K562 (cell line): Measurements from ENCODE around the gene ZNF74. TPM values are rescaled to one million over a fixed set of nuclear protein-coding genes. Genes with fewer than 3 reads are reported as not detected.

Experiments
- ATF1 ChIP-seq, 2 experiments: fragments of 450-650 bp in 1 of 2; IDR thresholded peaks; 2 replicates each; pipeline ENCODE4 v1.6.1; 2016; ENCODE audit warnings: missing compliant biosample characterization in 1 of 2, missing genetic modification characterization in 1 of 2
- ATF7 ChIP-seq: fragments of 450-650 bp; IDR thresholded peaks from 2 replicates; pipeline ENCODE4 v1.7.1; 2014; ENCODE audit warnings: mild to moderate bottlenecking, moderate library complexity
- CXXC5 ChIP-seq: fragments of 250-450 bp; sonication (Bioruptor Pico); IDR thresholded peaks from 2 replicates; pipeline ENCODE4 v1.8.0; 2022; ENCODE audit warnings: inconsistent platforms, mild to moderate bottlenecking, moderate library complexity
- DEAF1 ChIP-seq: fragments of 450-650 bp; formaldehyde crosslinking; IDR thresholded peaks from 2 replicates; pipeline ENCODE4 v1.4.0; 2020; ENCODE audit warnings: mild to moderate bottlenecking, moderate library complexity
- E2F3 ChIP-seq: fragments of 250-450 bp; sonication (Bioruptor Pico); IDR thresholded peaks from 2 replicates; pipeline ENCODE4 v1.4.0; 2020; ENCODE audit warnings: mild to moderate bottlenecking
- HDGF ChIP-seq: fragments of 450-650 bp; IDR thresholded peaks from 2 replicates; pipeline ENCODE4 v1.6.1; 2016
- HINFP ChIP-seq: fragments of 450-650 bp; conservative IDR thresholded peaks from 2 replicates; pipeline ENCODE4 v1.6.1; 2016; ENCODE audit warnings: missing genetic modification characterization, low read depth, mild to moderate bottlenecking, control low read depth, missing compliant biosample characterization
- HMBOX1 ChIP-seq: sonication (generic); IDR thresholded peaks from 2 replicates; pipeline ENCODE4 v1.6.1; 2016
- HNRNPLL ChIP-seq: fragments of 200-400 bp; formaldehyde crosslinking; IDR thresholded peaks from 2 replicates; pipeline ENCODE4 v1.6.1; 2017; ENCODE audit warnings: low read length, low read depth, mild to moderate bottlenecking; ENCODE audit not compliant: poor library complexity, severe bottlenecking
- ID3 ChIP-seq, 2 experiments: fragments of 250-450 bp in 1 of 2; fragments of 450-650 bp in 1 of 2; sonication (Bioruptor Pico) in 1 of 2; IDR thresholded peaks; 2 replicates each; pipeline versions ENCODE4 v1.6.1 to v1.8.0; 2016 to 2021; ENCODE audit warnings: mild to moderate bottlenecking in 2 of 2, moderate library complexity in 2 of 2, missing compliant biosample characterization in 1 of 2, missing genetic modification characterization in 1 of 2
- IFI16 ChIP-seq: fragments of 250-450 bp; sonication (Bioruptor Pico); IDR thresholded peaks from 2 replicates; pipeline ENCODE4 v2.1.2; 2022; ENCODE audit warnings: mild to moderate bottlenecking, inconsistent platforms
- NFXL1 ChIP-seq: fragments of 450-650 bp; formaldehyde crosslinking; IDR thresholded peaks from 2 replicates; pipeline ENCODE4 v1.4.0; 2021; ENCODE audit warnings: mild to moderate bottlenecking
- NRF1 ChIP-seq, 2 experiments: fragments of 450-650 bp; IDR thresholded peaks in 1 of 2; conservative IDR thresholded peaks in 1 of 2; 2 replicates each; pipeline ENCODE4 v1.6.1; 2014; ENCODE audit warnings: mild to moderate bottlenecking in 2 of 2
- PKNOX1 ChIP-seq: fragments of 450-650 bp; IDR thresholded peaks from 2 replicates; pipeline ENCODE4 v1.6.1; 2016
- ZNF274 ChIP-seq: IDR thresholded peaks from 2 replicates; pipeline ENCODE4 v1.6.1; 2011; ENCODE audit warnings: low read depth, mild to moderate bottlenecking, low read length, moderate library complexity, borderline replicate concordance
- ZNF395 ChIP-seq: fragments of 200-800 bp; sonication (Bioruptor generic); IDR thresholded peaks from 2 replicates; pipeline ENCODE4 v1.6.1; 2017; ENCODE audit warnings: missing genetic modification characterization, missing compliant biosample characterization
- ZNF644 ChIP-seq: fragments of 200-800 bp; sonication (Bioruptor generic); IDR thresholded peaks from 2 replicates; pipeline ENCODE4 v1.6.1; 2016; ENCODE audit warnings: low read depth, missing genetic modification characterization, missing compliant biosample characterization
- polyA plus RNA-seq, 8 experiments: library from polyadenylated mRNA; depleted of rRNA in 4 of 8; stranded (reverse) in 5 of 8; unstranded in 3 of 8; fragments of >200 nt; fragmentation: Nextera tagmentation in 2 of 8; fragmentation: Illumina TruSeq in 1 of 8; extraction: Ambion mirVana in 2 of 8; extraction: Trizol in 1 of 8; gene quantifications; 2 replicates each; pipeline versions ENCODE4 v1.2.1 to v1.2.3, GENCODE V29; 2011 to 2014; ENCODE audit warnings: inconsistent platforms in 1 of 8, missing spikeins in 1 of 8
- total RNA-seq, 7 experiments: library from RNA; depleted of rRNA in 6 of 7; stranded (reverse); fragments of >200 nt in 6 of 7; fragmentation: Illumina TruSeq in 2 of 7; extraction: Trizol in 2 of 7; gene quantifications; 2 replicates each; pipeline versions ENCODE4 v1.2.1 to v1.2.3, GENCODE V29; 2011 to 2021; ENCODE audit warnings: low replicate concordance in 1 of 7

ZNF74 gene
- total and polyA plus RNA-seq, 9 of the 15 experiments (the other 6 are each of a cell fraction or from before 2014, with no cell fraction given): 2.4 to 53.5 (median 31.5) TPM

GRCh38 chr22:20412474-20413216, 18.7 kb downstream of the ZNF74 start (continued):
- TF ChIP-seq ZNF395 (CRISPR knock-in tag): peak; percentile 73
- TF ChIP-seq HDGF: peak; percentile 50; the same call in 1 of the 2 replicates
- no peak for TF ChIP-seq NFXL1 (CRISPR knock-in tag)
- TF ChIP-seq ATF1 (CRISPR knock-in tag; IDR thresholded peaks at IDR 0.05): no peak
- peak; percentile 18; the same call in 1 of the 2 replicates for TF ChIP-seq ATF1 (tag; IDR thresholded peaks at IDR 0.05)
- no peak for TF ChIP-seq ZNF274
- peak; percentile 73; the same call in 1 of the 2 replicates for TF ChIP-seq ZNF644 (tag)
- TF ChIP-seq IFI16: 0 out of 2 replicates have a peak, but pooled peaks have one; percentile 16
- no peak; the same call in 1 of the 2 replicates for TF ChIP-seq DEAF1 (CRISPR knock-in tag)
- TF ChIP-seq NRF1 (conservative IDR thresholded peaks at IDR 0.05 in 1 of 2, IDR thresholded peaks at IDR 0.05 in 1 of 2): 0 out of 4 replicates have a peak, but pooled peaks of 1 of the 2 experiments have one; percentile 22
- TF ChIP-seq HMBOX1: 0 out of 2 replicates have a peak, but pooled peaks have one; percentile 36
- TF ChIP-seq HINFP (tag): peak; percentile 63; the same call in 1 of the 2 replicates
- TF ChIP-seq CXXC5: peak; percentile 45; the same call in 1 of the 2 replicates
- TF ChIP-seq ID3 (CRISPR knock-in tag; IDR thresholded peaks at IDR 0.05): no peak
- peak; percentile 88 for TF ChIP-seq ID3 (tag; IDR thresholded peaks at IDR 0.05)
- 0 out of 2 replicates have a peak, but pooled peaks have one; percentile 31 for TF ChIP-seq ATF7
- peak; percentile 68 for TF ChIP-seq PKNOX1
- peak; percentile 39; the same call in 1 of the 2 replicates for TF ChIP-seq E2F3
- TF ChIP-seq HNRNPLL: no peak
